Left ventricle myocardium inferior (tissue), 1 donor: ENCODE data around the gene ZNF586. TPM values are rescaled to one million over a fixed set of nuclear protein-coding genes. Genes with fewer than 3 reads are reported as not detected.
A peak's percentile ranks its signal among the peaks of the same experiment; 100 is the strongest.
"Not testable (repeated sequence)": the region's sequence is repeated elsewhere in the genome, so short reads cannot be mapped to it uniquely, and the experiment has no call there.

ENCODE experiments used
- DNase-seq: peaks from one replicate; pipeline ENCODE4 v3.0.0-alpha.2; 2020
- H3K27ac ChIP-seq: fragments of 200-600 bp; replicated peaks from 2 replicates; pipeline ENCODE4 v1.8.0; 2021
- H3K27me3 ChIP-seq: fragments of 200-600 bp; 2 replicates; pipeline ENCODE4 v1.8.0; 2021; ENCODE audit warnings: low read depth
- H3K36me3 ChIP-seq: fragments of 200-600 bp; 2 replicates; pipeline ENCODE4 v1.8.0; 2021
- H3K4me1 ChIP-seq: fragments of 200-600 bp; 2 replicates; pipeline ENCODE4 v1.8.0; 2021
- H3K4me3 ChIP-seq: fragments of 200-600 bp; 2 replicates; pipeline ENCODE4 v1.8.0; 2021; ENCODE audit warnings: mild to moderate bottlenecking, moderate library complexity
- H3K9me3 ChIP-seq: fragments of 200-600 bp; replicated peaks from 2 replicates; pipeline ENCODE4 v1.8.0; 2021
- CTCF ChIP-seq: fragments of 200-600 bp; IDR thresholded peaks from 2 replicates; pipeline ENCODE4 v1.8.0; 2021; ENCODE audit warnings: antibody characterized with exemption, mild to moderate bottlenecking, borderline replicate concordance
- intact Hi-C: fragments of 100-400 bp; cut with micrococcal nuclease; formaldehyde crosslinking; loops from one replicate; pipeline ENCODE4 v1.11.0; 2022
- long read RNA-seq: library from polyadenylated mRNA; unstranded; transcript quantifications from one replicate; pipeline ENCODE4 v2.0.0, GENCODE V29; 2021
- total RNA-seq: library from RNA; stranded (reverse); fragmentation: NEBNext Ultra II Directional; extraction: Animal tissue kit (Norgen Biotek cat#: 25700); gene quantifications from one replicate; pipeline ENCODE4 v1.2.1, GENCODE V29; 2021
- donor health status: DM: no; HTN: yes; CAD: no; lungs with severe emphysema.

ZNF586 gene
- 12.0 TPM for total RNA-seq
- long read RNA-seq, partial matches to known transcripts: 0 of 3 reads
- long read RNA-seq, other reads (novel, unspliced or antisense): 2 of 3 reads

- intact Hi-C loops: no loop called here
- TF ChIP-seq CTCF: no peak
- H3K27me3 ChIP-seq: no peaks in the 10 kb centered on the region
- peaks cover 44% of the 10 kb centered on the region for H3K4me1 ChIP-seq
- peak within 1 kb of the TSS; percentile 94 for H3K27ac ChIP-seq
- peaks cover 59% of the 10 kb centered on the region for H3K9me3 ChIP-seq
- peak within 1 kb of the TSS; percentile 100 for H3K4me3 ChIP-seq
- DNase-seq: peak; percentile 90
- H3K36me3 ChIP-seq: peaks cover 54% of the 10 kb centered on the region
These were observed at the start of gene ZNF586 for GRCh38 chr19:57769345-57770131. TSS of gene ZNF586 (plus strand) at chr19:57769676. CDS start at chr19:57769843, 167 bp downstream.

GRCh38 chr19:57719901-57720519 is 49.5 kb upstream of the ZNF586 start:
- peaks cover 66% of the 10 kb centered on the region for H3K36me3 ChIP-seq
- intact Hi-C loops: no loop called here
- no peak for DNase-seq
- no peak overlapping the region for H3K4me3 ChIP-seq
- no peak for TF ChIP-seq CTCF
- peaks cover 100% of the 10 kb centered on the region for H3K9me3 ChIP-seq
- H3K27ac ChIP-seq: no peak overlapping the region
- peaks cover 10% of the 10 kb centered on the region for H3K4me1 ChIP-seq
- no peaks in the 10 kb centered on the region for H3K27me3 ChIP-seq

GRCh38 chr19:57720878-57721277 is 48.6 kb upstream of the ZNF586 start:
- TF ChIP-seq CTCF: no peak
- intact Hi-C loops: no loop called here
- Histone ChIP-seq H3K4me3 (no peak overlapping the region), H3K27me3 (no peaks in the 10 kb centered on the region), H3K36me3 (peaks cover 62% of the 10 kb centered on the region), H3K27ac (no peak overlapping the region), H3K9me3 (peaks cover 99% of the 10 kb centered on the region), H3K4me1 (peaks cover 10% of the 10 kb centered on the region)
- no peak for DNase-seq

- H3K27ac ChIP-seq, H3K27me3 ChIP-seq, H3K36me3 ChIP-seq, intact Hi-C loops, H3K4me1 ChIP-seq: not testable (repeated sequence)
- Histone ChIP-seq H3K4me3 (peak overlapping the region; percentile 50), H3K9me3 (peaks cover 36% of the 10 kb centered on the region)
- DNase-seq: peak; percentile 56
- peak; percentile 81 for TF ChIP-seq CTCF
These were observed 31.2 kb upstream of the ZNF586 start for GRCh38 chr19:57738320-57738719.

GRCh38 chr19:57738770-57739169 is 30.7 kb upstream of the ZNF586 start:
- DNase-seq, H3K27me3 ChIP-seq, H3K36me3 ChIP-seq, H3K27ac ChIP-seq, intact Hi-C loops, H3K4me1 ChIP-seq: not testable (repeated sequence)
- Histone ChIP-seq H3K4me3 (peak overlapping the region; percentile 50), H3K9me3 (peaks cover 31% of the 10 kb centered on the region)
